Thoracic aorta (tissue), 2 donors: ENCODE data around the gene UBR3. TPM values are rescaled to one million over a fixed set of nuclear protein-coding genes. Genes with fewer than 3 reads are reported as not detected.

ENCODE experiments used
- ATAC-seq: fragments of 150-250 bp; one replicate; pipeline ENCODE4 v1.8.0; 2017; ENCODE audit warnings: low read depth; ENCODE audit not compliant: insufficient number of reproducible peaks, low FRiP score
- DNase-seq: peaks from one replicate; pipeline ENCODE4 v3.0.0-alpha.2; 2020; ENCODE audit warnings: low spot score
- H3K27ac ChIP-seq, 2 donors: fragments of 200-600 bp; sonication (generic); 1 replicate in 1 of 2; 2 replicates in 1 of 2; pipeline ENCODE4 v1.5.1; 2016; ENCODE audit warnings: mild to moderate bottlenecking in 2 of 2, moderate library complexity in 2 of 2
- H3K27me3 ChIP-seq: fragments of 200-600 bp; sonication (generic); replicated peaks from 2 replicates; pipeline ENCODE4 v1.6.0; 2016; ENCODE audit warnings: mild to moderate bottlenecking; ENCODE audit not compliant: insufficient read depth
- H3K36me3 ChIP-seq: fragments of 200-600 bp; sonication (generic); one replicate; pipeline ENCODE4 v1.5.1; 2016
- H3K4me1 ChIP-seq, 2 donors: fragments of 200-600 bp; sonication (generic); 1 replicate in 1 of 2; 2 replicates in 1 of 2; pipeline versions ENCODE4 v1.5.1 to v1.6.0; 2016; ENCODE audit warnings: low read depth in 2 of 2, mild to moderate bottlenecking in 1 of 2; ENCODE audit not compliant: control insufficient read depth in 1 of 2
- H3K4me3 ChIP-seq: fragments of 200-600 bp; sonication (generic); 2 replicates; pipeline ENCODE4 v1.5.1; 2016; ENCODE audit warnings: mild to moderate bottlenecking
- H3K9me3 ChIP-seq: fragments of 200-600 bp; sonication (generic); 2 replicates; pipeline ENCODE4 v1.5.1; 2016
- CTCF ChIP-seq: fragments of 200-600 bp; sonication (generic); IDR thresholded peaks from one replicate; pipeline ENCODE4 v1.5.1; 2019; ENCODE audit warnings: antibody characterized with exemption
- total RNA-seq, 2 donors: library from RNA; depleted of rRNA; stranded (reverse); fragments of >200 nt; gene quantifications; one replicate each; pipeline versions ENCODE4 v1.1.0 to v1.2.3, GENCODE V29; 2016

UBR3 gene
- total RNA-seq, result 10 to 100 TPM; 62.1 to 98.6 TPM

GRCh38 chr2:169827272-169828140 is at the start of gene UBR3:
TSS of gene UBR3 (plus strand) at chr2:169827454. CDS start at chr2:169827508, 54 bp downstream.
- Histone ChIP-seq H3K9me3 (no peaks in the 10 kb centered on the region), H3K27me3 (no peaks in the 10 kb centered on the region), H3K4me3 (peak within 1 kb of the TSS; percentile 99), H3K27ac (peak within 1 kb of the TSS; percentile 88 to 89), H3K36me3 (no peaks in the 10 kb centered on the region), H3K4me1 (peaks cover 45 to 47% of the 10 kb centered on the region in 2 donors)
- ATAC-seq, result peak; percentile 91
- peak; percentile 70 for DNase-seq
- no peak for TF ChIP-seq CTCF

- Histone ChIP-seq H3K4me3 (no peak overlapping the region), H3K27me3 (no peaks in the 10 kb centered on the region), H3K4me1 (no peaks in the 10 kb centered on the region), H3K9me3 (no peaks in the 10 kb centered on the region), H3K27ac (no peak overlapping the region), H3K36me3 (no peaks in the 10 kb centered on the region)
- ATAC-seq (no peak), DNase-seq (no peak)
- TF ChIP-seq CTCF, result no peak
Measured at GRCh38 chr2:169778446-169778845, 48.8 kb upstream of the UBR3 start.

GRCh38 chr2:169781249-169782013 is 45.8 kb upstream of the UBR3 start:
- Histone ChIP-seq H3K4me1 (no peaks in the 10 kb centered on the region), H3K4me3 (no peak overlapping the region), H3K27ac (no peak overlapping the region), H3K9me3 (no peaks in the 10 kb centered on the region), H3K36me3 (no peaks in the 10 kb centered on the region), H3K27me3 (no peaks in the 10 kb centered on the region)
- no peak for DNase-seq
- no peak for ATAC-seq
- TF ChIP-seq CTCF, result no peak

- H3K27me3 ChIP-seq, result no peaks in the 10 kb centered on the region
- no peaks in the 10 kb centered on the region for H3K4me1 ChIP-seq
- H3K9me3 ChIP-seq, result no peaks in the 10 kb centered on the region
- DNase-seq (no peak), ATAC-seq (no peak)
- TF ChIP-seq CTCF, result no peak
- no peaks in the 10 kb centered on the region for H3K36me3 ChIP-seq
- H3K4me3 ChIP-seq, result no peak overlapping the region
- H3K27ac ChIP-seq, result no peak overlapping the region
Measured at GRCh38 chr2:169782513-169782912, 44.7 kb upstream of the UBR3 start.

GRCh38 chr2:169790581-169790980 is 36.7 kb upstream of the UBR3 start:
- no peak for ATAC-seq
- Histone ChIP-seq H3K27ac (no peak overlapping the region), H3K4me1 (peaks cover 0 to 3% of the 10 kb centered on the region in 2 donors), H3K9me3 (no peaks in the 10 kb centered on the region), H3K4me3 (no peak overlapping the region), H3K36me3 (no peaks in the 10 kb centered on the region), H3K27me3 (no peaks in the 10 kb centered on the region)
- no peak for DNase-seq
- TF ChIP-seq CTCF, result no peak
